Nephron progenitor cell (in vitro differentiated cells): ENCODE data around the gene FASN.
A peak's percentile ranks its signal among the peaks of the same experiment; 100 is the strongest.

Experiments
- DNase-seq: peaks from one replicate; pipeline ENCODE4 v3.0.0; 2021
- H3K27ac Mint-ChIP-seq: 2 replicates; pipeline ENCODE4 v1.8.0; 2021; ENCODE audit warnings: mild to moderate bottlenecking, moderate library complexity, mixed read lengths
- H3K27me3 Mint-ChIP-seq: 2 replicates; pipeline ENCODE4 v1.8.0; 2021; ENCODE audit warnings: mild to moderate bottlenecking, low read depth, mixed read lengths; ENCODE audit not compliant: poor library complexity
- H3K36me3 Mint-ChIP-seq: 2 replicates; pipeline ENCODE4 v1.8.0; 2021; ENCODE audit warnings: low read depth, mixed read lengths
- H3K4me1 Mint-ChIP-seq: 2 replicates; pipeline ENCODE4 v1.8.0; 2021; ENCODE audit warnings: mixed read lengths
- H3K4me3 Mint-ChIP-seq: 2 replicates; pipeline ENCODE4 v1.8.0; 2021; ENCODE audit warnings: mild to moderate bottlenecking, moderate library complexity, mixed read lengths
- H3K9me3 Mint-ChIP-seq: 2 replicates; pipeline ENCODE4 v1.8.0; 2021; ENCODE audit warnings: mild to moderate bottlenecking, moderate library complexity, mixed read lengths
- TF ChIP-seq, protein P1 (sequence below): fragments of 200-600 bp; sonication (generic); IDR thresholded peaks from 2 replicates; pipeline ENCODE4 v1.5.0; 2021; ENCODE audit warnings: antibody characterized with exemption

The FASN gene

DNA sequence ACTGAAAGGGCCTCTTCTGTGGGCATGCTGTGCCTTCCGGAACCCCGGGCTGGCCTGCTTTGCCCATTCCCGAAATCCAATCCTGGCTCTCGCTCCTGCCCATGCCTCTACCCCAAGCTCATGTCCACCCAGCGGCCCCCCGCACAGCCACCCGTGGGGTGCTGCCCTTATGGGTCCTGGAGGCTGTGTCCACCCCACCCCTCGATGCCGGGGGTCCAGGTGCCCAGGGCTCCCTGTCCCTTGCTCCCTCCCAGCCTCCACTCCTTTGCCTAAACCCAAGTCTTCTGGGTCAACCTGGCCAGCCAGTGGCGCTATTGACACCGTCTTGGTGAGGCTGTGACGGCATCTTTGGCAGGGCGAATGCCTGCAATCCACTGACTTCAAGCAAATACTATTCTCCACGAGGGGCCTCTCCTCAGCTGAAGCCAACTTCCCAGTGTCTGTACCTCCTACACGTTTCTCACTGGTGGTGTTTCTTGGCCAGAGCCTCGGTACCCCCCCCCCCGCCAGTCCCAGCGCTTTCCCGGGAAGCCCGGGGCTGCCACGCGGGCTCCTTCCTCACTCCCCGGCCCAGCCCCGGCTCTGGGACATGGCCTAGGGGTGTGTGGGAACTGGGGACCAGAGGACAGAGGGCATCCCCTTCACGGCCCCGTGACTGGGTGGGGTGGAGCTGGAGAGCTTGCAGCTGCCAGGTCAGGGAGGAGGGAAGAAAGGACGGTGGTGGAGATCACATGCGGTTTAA is 20.2 kb downstream of the FASN start:
- peaks cover 11% of the 10 kb centered on the region for H3K4me1 Mint-ChIP-seq
- TF ChIP-seq, protein P1, sequence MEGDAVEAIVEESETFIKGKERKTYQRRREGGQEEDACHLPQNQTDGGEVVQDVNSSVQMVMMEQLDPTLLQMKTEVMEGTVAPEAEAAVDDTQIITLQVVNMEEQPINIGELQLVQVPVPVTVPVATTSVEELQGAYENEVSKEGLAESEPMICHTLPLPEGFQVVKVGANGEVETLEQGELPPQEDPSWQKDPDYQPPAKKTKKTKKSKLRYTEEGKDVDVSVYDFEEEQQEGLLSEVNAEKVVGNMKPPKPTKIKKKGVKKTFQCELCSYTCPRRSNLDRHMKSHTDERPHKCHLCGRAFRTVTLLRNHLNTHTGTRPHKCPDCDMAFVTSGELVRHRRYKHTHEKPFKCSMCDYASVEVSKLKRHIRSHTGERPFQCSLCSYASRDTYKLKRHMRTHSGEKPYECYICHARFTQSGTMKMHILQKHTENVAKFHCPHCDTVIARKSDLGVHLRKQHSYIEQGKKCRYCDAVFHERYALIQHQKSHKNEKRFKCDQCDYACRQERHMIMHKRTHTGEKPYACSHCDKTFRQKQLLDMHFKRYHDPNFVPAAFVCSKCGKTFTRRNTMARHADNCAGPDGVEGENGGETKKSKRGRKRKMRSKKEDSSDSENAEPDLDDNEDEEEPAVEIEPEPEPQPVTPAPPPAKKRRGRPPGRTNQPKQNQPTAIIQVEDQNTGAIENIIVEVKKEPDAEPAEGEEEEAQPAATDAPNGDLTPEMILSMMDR, result no peak
- peak overlapping the region; percentile 41 for H3K27ac Mint-ChIP-seq
- peaks cover 5% of the 10 kb centered on the region for H3K36me3 Mint-ChIP-seq
- peaks cover 17% of the 10 kb centered on the region for H3K27me3 Mint-ChIP-seq
- no peak overlapping the region for H3K4me3 Mint-ChIP-seq
- DNase-seq, result no peak
- H3K9me3 Mint-ChIP-seq, result peaks cover 12% of the 10 kb centered on the region

DNA sequence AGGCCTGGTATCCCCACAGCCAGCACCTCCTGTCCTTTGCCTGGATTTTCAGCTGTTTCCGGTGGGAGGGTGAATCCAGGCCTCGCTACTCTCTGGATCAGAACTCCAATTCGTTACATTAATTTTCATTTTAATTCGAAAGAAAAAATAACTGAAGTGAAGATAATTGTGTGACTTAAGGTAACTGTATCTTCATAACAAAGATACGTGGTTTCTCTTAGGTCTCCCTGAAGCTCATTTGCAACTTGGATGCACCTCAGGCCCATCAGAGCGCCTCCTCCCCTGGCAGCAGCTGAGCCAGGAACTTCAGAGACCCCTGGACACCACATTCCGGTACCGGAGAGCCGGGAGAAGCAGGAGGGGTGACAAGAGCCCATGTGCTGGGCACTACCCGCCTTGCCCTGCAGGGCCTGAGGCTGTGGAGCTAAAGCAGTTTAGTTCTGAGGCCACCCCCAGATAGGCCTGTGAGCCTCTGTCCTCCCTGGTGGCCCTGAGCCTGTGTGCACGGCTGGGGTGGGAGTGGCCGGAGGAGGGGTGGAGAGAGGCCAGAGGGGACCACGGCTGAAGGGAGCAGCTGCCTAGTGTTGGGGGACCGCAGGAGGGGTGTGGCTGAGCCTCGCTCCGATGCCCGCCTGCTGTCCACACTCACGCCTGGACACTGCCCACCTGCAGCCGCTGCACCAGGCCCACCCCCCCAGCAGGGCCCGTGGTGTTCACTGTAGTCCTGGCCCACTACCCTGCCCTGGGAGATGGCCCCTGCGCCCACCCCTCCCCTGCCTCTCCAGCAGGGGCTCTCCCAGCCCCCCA is 21.0 kb downstream of the FASN start:
- Mint-ChIP-seq H3K9me3 (peaks cover 16% of the 10 kb centered on the region), H3K27ac (peak overlapping the region; percentile 88), H3K4me3 (no peak overlapping the region), H3K4me1 (peaks cover 11% of the 10 kb centered on the region), H3K27me3 (peaks cover 25% of the 10 kb centered on the region), H3K36me3 (peaks cover 5% of the 10 kb centered on the region)
- peak; percentile 39 for DNase-seq
- TF ChIP-seq, protein P1, result no peak

- peaks cover 5% of the 10 kb centered on the region for H3K36me3 Mint-ChIP-seq
- TF ChIP-seq, protein P1, result no peak
- peak overlapping the region; percentile 88 for H3K27ac Mint-ChIP-seq
- H3K4me3 Mint-ChIP-seq, result no peak overlapping the region
- no peak for DNase-seq
- peaks cover 11% of the 10 kb centered on the region for H3K4me1 Mint-ChIP-seq
- H3K27me3 Mint-ChIP-seq, result peaks cover 25% of the 10 kb centered on the region
- H3K9me3 Mint-ChIP-seq, result peaks cover 16% of the 10 kb centered on the region
These were observed 21.8 kb downstream of the FASN start for GRCh38 chr17:82076018-82076784.

DNA sequence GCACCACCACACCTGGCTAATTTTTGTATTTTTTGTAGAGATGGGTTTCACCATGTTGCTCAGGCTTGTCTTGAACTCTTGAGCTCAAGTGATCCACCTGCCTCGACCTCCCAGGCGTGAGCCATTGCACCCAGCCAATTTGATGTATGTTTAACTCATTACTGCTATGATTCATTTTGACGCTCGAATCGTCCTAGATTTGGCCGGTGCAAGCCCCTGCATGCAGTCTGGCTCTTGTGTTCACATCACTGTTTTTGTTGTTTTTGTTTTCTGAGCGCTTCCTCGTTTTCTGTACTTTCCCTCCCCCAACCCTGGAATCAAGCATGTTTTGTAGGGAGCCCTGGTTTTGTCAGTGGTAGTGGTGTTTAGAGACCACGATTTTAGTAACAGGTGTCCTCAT is 24.6 kb downstream of the FASN start:
- H3K36me3 Mint-ChIP-seq, result peaks cover 5% of the 10 kb centered on the region
- peaks cover 47% of the 10 kb centered on the region for H3K27me3 Mint-ChIP-seq
- H3K9me3 Mint-ChIP-seq, result peaks cover 16% of the 10 kb centered on the region
- TF ChIP-seq, protein P1, result no peak
- no peak overlapping the region for H3K27ac Mint-ChIP-seq
- H3K4me3 Mint-ChIP-seq, result no peak overlapping the region
- DNase-seq, result no peak
- H3K4me1 Mint-ChIP-seq, result peaks cover 11% of the 10 kb centered on the region

DNA sequence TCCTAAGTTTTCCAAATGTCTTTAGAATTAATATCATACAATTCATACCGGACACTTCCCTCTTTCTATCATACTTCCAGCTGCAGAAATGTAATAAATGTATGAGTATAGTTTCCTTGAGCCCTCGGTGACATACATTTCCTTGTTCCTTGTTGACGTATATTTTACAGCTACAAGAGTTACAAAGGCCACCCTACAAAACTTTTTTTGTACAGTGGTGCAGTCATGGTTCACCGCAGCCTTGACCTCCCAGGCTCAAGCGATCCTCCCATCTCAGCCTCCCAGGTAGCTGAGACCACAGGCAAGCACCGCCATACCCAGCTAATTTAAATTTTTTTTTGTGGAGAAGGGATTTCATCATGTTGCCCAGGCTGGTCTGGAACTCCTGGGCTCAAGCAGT is 25.2 kb downstream of the FASN start:
- Mint-ChIP-seq H3K4me3 (no peak overlapping the region), H3K36me3 (no peaks in the 10 kb centered on the region)

More for the DNA sequence above, 25.2 kb downstream of the FASN start:
- no peak for DNase-seq
- Mint-ChIP-seq H3K27me3 (peaks cover 45% of the 10 kb centered on the region), H3K27ac (no peak overlapping the region), H3K9me3 (peaks cover 16% of the 10 kb centered on the region), H3K4me1 (peaks cover 5% of the 10 kb centered on the region)
- TF ChIP-seq, protein P1, result no peak
